DOHH2 (cell line): ENCODE measurements around the gene QPCTL.
"Not testable (repeated sequence)": the region's sequence is repeated elsewhere in the genome, so short reads cannot be mapped to it uniquely, and the experiment has no call there.

Source experiments
- H3F3A ChIP-seq: fragments of 200-600 bp; sonication (generic), shearing (Covaris generic); 2 replicates; pipeline ENCODE4 v1.6.0; 2016; ENCODE audit warnings: antibody characterized with exemption, mild to moderate bottlenecking; ENCODE audit not compliant: control insufficient read depth, insufficient read depth
- H3K27ac ChIP-seq: fragments of 200-600 bp; sonication (generic); 2 replicates; pipeline ENCODE4 v1.5.1; 2014; ENCODE audit warnings: low read depth, mild to moderate bottlenecking, low read length, moderate library complexity
- H3K27me3 ChIP-seq: fragments of 200-600 bp; sonication (generic); 2 replicates; pipeline ENCODE4 v1.6.1; 2014; ENCODE audit warnings: mild to moderate bottlenecking, low read length, mixed read lengths; ENCODE audit not compliant: control insufficient read depth
- H3K36me3 ChIP-seq: fragments of 200-600 bp; sonication (generic); 2 replicates; pipeline ENCODE4 v1.6.1; 2014; ENCODE audit warnings: mild to moderate bottlenecking, low read length, moderate library complexity, mixed read lengths; ENCODE audit not compliant: control insufficient read depth
- H3K4me1 ChIP-seq: fragments of 200-600 bp; sonication (generic); 2 replicates; pipeline ENCODE4 v1.6.1; 2014; ENCODE audit warnings: mild to moderate bottlenecking, low read length, mixed read lengths; ENCODE audit not compliant: control insufficient read depth
- H3K4me2 ChIP-seq: fragments of 200-600 bp; sonication (generic); 2 replicates; pipeline ENCODE4 v1.6.0; 2014; ENCODE audit warnings: mild to moderate bottlenecking, low read length, moderate library complexity
- H3K4me3 ChIP-seq: fragments of 200-600 bp; sonication (generic); 2 replicates; pipeline ENCODE4 v1.5.1; 2014; ENCODE audit warnings: mild to moderate bottlenecking, low read length, mixed read lengths
- H3K79me2 ChIP-seq: fragments of 200-600 bp; sonication (generic); 2 replicates; pipeline ENCODE4 v1.6.1; 2014; ENCODE audit warnings: mild to moderate bottlenecking, low read length, mixed read lengths; ENCODE audit not compliant: control insufficient read depth
- H3K9me2 ChIP-seq: fragments of 200-600 bp; sonication (generic); replicated peaks from 2 replicates; pipeline ENCODE4 v1.6.1; 2014; ENCODE audit warnings: mild to moderate bottlenecking, low read length, mixed read lengths; ENCODE audit not compliant: control insufficient read depth
- H3K9me3 ChIP-seq: fragments of 200-600 bp; sonication (generic); 2 replicates; pipeline ENCODE4 v1.6.1; 2014; ENCODE audit warnings: antibody characterized with exemption, low read length, mixed read lengths; ENCODE audit not compliant: control insufficient read depth, insufficient read depth
- H4K20me1 ChIP-seq: fragments of 200-600 bp; sonication (generic); 2 replicates; pipeline ENCODE4 v1.6.0; 2014; ENCODE audit warnings: low read depth, mild to moderate bottlenecking, antibody characterized with exemption, low read length, moderate library complexity; ENCODE audit not compliant: control insufficient read depth, insufficient read depth
- CTCF ChIP-seq: fragments of 200-600 bp; sonication (generic); IDR thresholded peaks from one replicate; pipeline ENCODE4 v1.5.1; 2014; ENCODE audit warnings: antibody characterized with exemption, mild to moderate bottlenecking, low read depth, low read length; ENCODE audit not compliant: poor library complexity, severe bottlenecking
- EZH2phosphoT487 ChIP-seq: fragments of 200-600 bp; sonication (generic); IDR thresholded peaks from 2 replicates; pipeline ENCODE4 v1.6.1; 2017; ENCODE audit warnings: borderline replicate concordance, mild to moderate bottlenecking, antibody characterized with exemption, low read length, moderate library complexity, mixed read lengths

Gene QPCTL

GRCh38 chr19:45717983-45718650, 25.7 kb downstream of the QPCTL start:
- Histone ChIP-seq H3K9me2 (no peaks in the 10 kb centered on the region), H3K36me3 (peaks cover 10% of the 10 kb centered on the region), H3K4me3 (peak overlapping the region; percentile 74), H3K79me2 (peaks cover 59% of the 10 kb centered on the region), H3F3A (peaks cover 5% of the 10 kb centered on the region; the same call in 1 of the 2 replicates), H3K4me1 (peaks cover 22% of the 10 kb centered on the region), H3K9me3 (no peaks in the 10 kb centered on the region), H4K20me1 (no peaks in the 10 kb centered on the region), H3K27ac (peak overlapping the region; percentile 58), H3K27me3 (no peaks in the 10 kb centered on the region), H3K4me2 (peak overlapping the region; percentile 92)
- TF ChIP-seq EZH2phosphoT487, result no peak
- no peak for TF ChIP-seq CTCF

GRCh38 chr19:45720065-45720464, 27.6 kb downstream of the QPCTL start:
- Histone ChIP-seq H3K36me3 (peaks cover 12% of the 10 kb centered on the region), H3K79me2 (peaks cover 59% of the 10 kb centered on the region), H3K4me1 (peaks cover 20% of the 10 kb centered on the region)
- not testable (repeated sequence) for H4K20me1 ChIP-seq, H3K4me2 ChIP-seq, H3K9me3 ChIP-seq, H3K27me3 ChIP-seq, H3F3A ChIP-seq, H3K9me2 ChIP-seq, H3K4me3 ChIP-seq, H3K27ac ChIP-seq

- H3K27ac ChIP-seq, H3K4me3 ChIP-seq, H3K27me3 ChIP-seq, H3K9me2 ChIP-seq, H3K36me3 ChIP-seq, H3K9me3 ChIP-seq, H3K4me2 ChIP-seq, H3F3A ChIP-seq, H4K20me1 ChIP-seq: not testable (repeated sequence)
- H3K79me2 ChIP-seq, result peaks cover 71% of the 10 kb centered on the region
- peaks cover 15% of the 10 kb centered on the region for H3K4me1 ChIP-seq
These were observed 36.2 kb downstream of the QPCTL start for GRCh38 chr19:45728683-45729082.

GRCh38 chr19:45729800-45730290, 37.4 kb downstream of the QPCTL start:
- H3K4me1 ChIP-seq, result peaks cover 15% of the 10 kb centered on the region
- TF ChIP-seq CTCF, result no peak
- TF ChIP-seq EZH2phosphoT487, result no peak
- H3K9me2 ChIP-seq, result no peaks in the 10 kb centered on the region
- H3K4me3 ChIP-seq, result peak overlapping the region; percentile 89
- H4K20me1 ChIP-seq, result no peaks in the 10 kb centered on the region
- no peaks in the 10 kb centered on the region for H3K9me3 ChIP-seq
- no peak overlapping the region for H3K27ac ChIP-seq
- H3K4me2 ChIP-seq, result peak overlapping the region; percentile 91
- H3K79me2 ChIP-seq, result peaks cover 59% of the 10 kb centered on the region
- peaks cover 4% of the 10 kb centered on the region for H3K36me3 ChIP-seq
- no peaks in the 10 kb centered on the region for H3K27me3 ChIP-seq
- H3F3A ChIP-seq, result peaks cover 3% of the 10 kb centered on the region; the same call in 1 of the 2 replicates
